Smooth muscle cell (in vitro differentiated cells): ENCODE results near the gene ELOVL5. TPM values are rescaled to one million over a fixed set of nuclear protein-coding genes. Genes with fewer than 3 reads are reported as not detected.

Experiments
- DNase-seq: peaks from one replicate; lab custom pipeline; 2025; ENCODE audit not compliant: unreplicated experiment; lab: John Stamatoyannopoulos, UW
- H2AFZ ChIP-seq: fragments of 200-600 bp; sonication (generic); 2 replicates; pipeline ENCODE4 v1.6.0; 2016; ENCODE audit warnings: antibody characterized with exemption, low read depth, mild to moderate bottlenecking
- H3F3A ChIP-seq: fragments of 200-600 bp; sonication (generic); 2 replicates; pipeline ENCODE4 v1.6.0; 2017; ENCODE audit warnings: antibody characterized with exemption, low read depth
- H3K27ac ChIP-seq: fragments of 200-600 bp; sonication (generic); 2 replicates; pipeline ENCODE4 v1.5.1; 2016; ENCODE audit warnings: low read depth, mild to moderate bottlenecking
- H3K27me3 ChIP-seq: fragments of 200-600 bp; sonication (generic); 2 replicates; pipeline ENCODE4 v1.6.1; 2016; ENCODE audit warnings: low read depth, mild to moderate bottlenecking
- H3K36me3 ChIP-seq: fragments of 200-600 bp; sonication (generic); 2 replicates; pipeline ENCODE4 v1.5.1; 2016; ENCODE audit warnings: low read depth
- H3K4me1 ChIP-seq: fragments of 200-600 bp; sonication (generic); 2 replicates; pipeline ENCODE4 v1.5.1; 2016; ENCODE audit warnings: low read depth
- H3K4me2 ChIP-seq: fragments of 200-600 bp; sonication (generic); 2 replicates; pipeline ENCODE4 v1.6.0; 2016; ENCODE audit warnings: mild to moderate bottlenecking
- H3K4me3 ChIP-seq: fragments of 200-600 bp; sonication (generic); 2 replicates; pipeline ENCODE4 v1.5.1; 2016; ENCODE audit warnings: mild to moderate bottlenecking
- H3K79me2 ChIP-seq: fragments of 200-600 bp; sonication (generic); 2 replicates; pipeline ENCODE4 v1.6.0; 2016; ENCODE audit warnings: low read depth, mild to moderate bottlenecking
- H3K9ac ChIP-seq: fragments of 200-600 bp; sonication (generic); 2 replicates; pipeline ENCODE4 v1.6.0; 2016; ENCODE audit warnings: low read depth
- H3K9me3 ChIP-seq: fragments of 200-600 bp; sonication (generic); replicated peaks from 2 replicates; pipeline ENCODE4 v1.5.1; 2016; ENCODE audit warnings: low read depth
- H4K20me1 ChIP-seq: fragments of 200-600 bp; sonication (generic); 2 replicates; pipeline ENCODE4 v1.6.0; 2016; ENCODE audit warnings: low read depth
- WGBS: methylation state at CpG from one replicate; pipeline ENCODE4 v1.1.7; 2016; ENCODE audit warnings: low lambda C conversion rate; 5-methylcytosine and 5-hydroxymethylcytosine counted together
- polyA plus RNA-seq: library from polyadenylated mRNA; unstranded; fragments of >200 nt; fragmentation: Nextera tagmentation; extraction: Ambion mirVana; gene quantifications from 2 replicates; pipeline ENCODE4 v1.2.1, GENCODE V29; 2016
- total RNA-seq: library from RNA; depleted of rRNA; stranded (reverse); fragments of >200 nt; gene quantifications from 2 replicates; pipeline ENCODE4 v1.2.3, GENCODE V29; 2014
- TF ChIP-seq, protein P1 (sequence below): fragments of 200-600 bp; sonication (generic); IDR thresholded peaks from 2 replicates; pipeline ENCODE4 v1.5.1; 2017; ENCODE audit warnings: borderline replicate concordance, mild to moderate bottlenecking, antibody characterized with exemption; ENCODE audit not compliant: insufficient read depth, poor library complexity, severe bottlenecking

Gene ELOVL5
- total and polyA plus RNA-seq, 2 experiments from 2014 or later = 71.9 to 79.2 TPM

DNA sequence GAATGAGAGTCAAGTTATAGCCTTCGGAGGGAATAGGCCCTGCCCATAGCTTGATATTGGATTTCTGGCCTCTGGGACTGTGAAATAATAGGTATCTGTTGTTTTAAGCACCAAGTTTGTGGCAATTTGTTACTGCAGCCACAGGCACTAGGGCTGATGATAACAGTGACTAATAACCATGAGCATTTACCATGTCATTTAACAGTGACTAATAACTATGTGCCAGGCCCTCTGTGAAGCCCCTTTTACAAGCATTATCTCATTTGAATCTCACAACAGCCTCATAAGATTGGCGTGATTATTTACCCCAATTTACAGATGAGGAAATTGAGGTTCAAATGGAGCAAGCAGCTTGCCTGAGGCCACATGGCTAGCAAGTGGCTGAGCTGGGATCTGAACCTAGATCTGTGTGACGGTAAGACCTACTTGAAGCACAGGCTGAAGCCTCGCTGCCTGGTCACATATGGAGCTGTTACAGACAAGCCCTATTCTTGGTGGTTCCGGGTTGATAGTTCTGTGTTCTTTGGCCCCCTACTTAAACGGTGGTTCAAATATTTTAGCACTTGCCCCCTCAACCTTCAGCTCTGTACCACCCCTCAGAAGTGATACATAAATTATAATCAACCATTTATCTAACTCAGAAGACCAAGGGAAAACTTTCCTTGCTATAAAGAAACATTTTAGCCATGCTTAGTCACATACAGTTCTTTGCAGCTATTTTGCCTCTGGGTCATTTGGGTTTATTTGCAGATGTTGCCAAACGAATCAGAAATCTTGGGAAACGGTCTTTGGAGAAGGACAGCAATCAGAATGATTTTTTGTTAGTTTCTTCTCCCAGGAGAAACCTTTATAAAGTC, 98.3 kb downstream of the ELOVL5 start:
- H3K4me3 ChIP-seq = no peak overlapping the region
- H3K9ac ChIP-seq = peak overlapping the region; percentile 56
- TF ChIP-seq, protein P1, sequence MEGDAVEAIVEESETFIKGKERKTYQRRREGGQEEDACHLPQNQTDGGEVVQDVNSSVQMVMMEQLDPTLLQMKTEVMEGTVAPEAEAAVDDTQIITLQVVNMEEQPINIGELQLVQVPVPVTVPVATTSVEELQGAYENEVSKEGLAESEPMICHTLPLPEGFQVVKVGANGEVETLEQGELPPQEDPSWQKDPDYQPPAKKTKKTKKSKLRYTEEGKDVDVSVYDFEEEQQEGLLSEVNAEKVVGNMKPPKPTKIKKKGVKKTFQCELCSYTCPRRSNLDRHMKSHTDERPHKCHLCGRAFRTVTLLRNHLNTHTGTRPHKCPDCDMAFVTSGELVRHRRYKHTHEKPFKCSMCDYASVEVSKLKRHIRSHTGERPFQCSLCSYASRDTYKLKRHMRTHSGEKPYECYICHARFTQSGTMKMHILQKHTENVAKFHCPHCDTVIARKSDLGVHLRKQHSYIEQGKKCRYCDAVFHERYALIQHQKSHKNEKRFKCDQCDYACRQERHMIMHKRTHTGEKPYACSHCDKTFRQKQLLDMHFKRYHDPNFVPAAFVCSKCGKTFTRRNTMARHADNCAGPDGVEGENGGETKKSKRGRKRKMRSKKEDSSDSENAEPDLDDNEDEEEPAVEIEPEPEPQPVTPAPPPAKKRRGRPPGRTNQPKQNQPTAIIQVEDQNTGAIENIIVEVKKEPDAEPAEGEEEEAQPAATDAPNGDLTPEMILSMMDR = no peak
- peaks cover 4% of the 10 kb centered on the region for H3F3A ChIP-seq
- H3K79me2 ChIP-seq = no peaks in the 10 kb centered on the region
- no peaks in the 10 kb centered on the region for H3K27me3 ChIP-seq
- H3K9me3 ChIP-seq = no peaks in the 10 kb centered on the region
- no peak overlapping the region for H2AFZ ChIP-seq
- no peaks in the 10 kb centered on the region for H3K36me3 ChIP-seq
- no peak for DNase-seq
- no peaks in the 10 kb centered on the region for H3K4me1 ChIP-seq
- H4K20me1 ChIP-seq = no peaks in the 10 kb centered on the region
- H3K27ac ChIP-seq = peak overlapping the region; percentile 85
- 55% methylated on average over 8 of the region's 8 CpGs for WGBS
- H3K4me2 ChIP-seq = peak overlapping the region; percentile 55

DNA sequence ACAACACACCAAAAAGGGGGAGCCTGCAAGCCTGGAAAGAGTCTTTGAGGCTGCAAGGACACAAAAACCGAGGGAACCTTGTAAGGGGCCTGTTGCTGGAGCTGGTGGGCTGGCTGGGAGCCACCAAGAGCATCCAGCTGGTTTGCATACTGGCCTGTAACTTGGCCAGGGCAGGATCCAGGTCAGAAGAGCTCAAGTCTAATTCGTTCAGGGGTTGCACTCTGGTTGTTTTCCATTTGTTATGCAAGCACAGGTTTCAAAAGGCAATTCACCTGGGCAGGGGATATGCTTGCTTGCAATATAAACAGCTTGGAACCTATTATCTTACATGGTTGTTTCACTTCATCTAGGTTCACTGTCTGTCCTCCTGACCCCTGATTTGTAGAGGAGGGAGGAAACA, 101.8 kb downstream of the ELOVL5 start:
- H2AFZ ChIP-seq = no peak overlapping the region
- no peak overlapping the region for H3K4me3 ChIP-seq
- no peaks in the 10 kb centered on the region for H3K27me3 ChIP-seq
- H3K9ac ChIP-seq = no peak overlapping the region
- H3F3A ChIP-seq = peaks cover 4% of the 10 kb centered on the region
- H3K36me3 ChIP-seq = no peaks in the 10 kb centered on the region
- DNase-seq = no peak
- TF ChIP-seq, protein P1 = no peak
- H4K20me1 ChIP-seq = no peaks in the 10 kb centered on the region
- H3K4me1 ChIP-seq = no peaks in the 10 kb centered on the region
- H3K27ac ChIP-seq = no peak overlapping the region
- no peaks in the 10 kb centered on the region for H3K9me3 ChIP-seq
- H3K79me2 ChIP-seq = no peaks in the 10 kb centered on the region
- H3K4me2 ChIP-seq = no peak overlapping the region
- WGBS = 68% methylated on average over 2 of the region's 2 CpGs

DNA sequence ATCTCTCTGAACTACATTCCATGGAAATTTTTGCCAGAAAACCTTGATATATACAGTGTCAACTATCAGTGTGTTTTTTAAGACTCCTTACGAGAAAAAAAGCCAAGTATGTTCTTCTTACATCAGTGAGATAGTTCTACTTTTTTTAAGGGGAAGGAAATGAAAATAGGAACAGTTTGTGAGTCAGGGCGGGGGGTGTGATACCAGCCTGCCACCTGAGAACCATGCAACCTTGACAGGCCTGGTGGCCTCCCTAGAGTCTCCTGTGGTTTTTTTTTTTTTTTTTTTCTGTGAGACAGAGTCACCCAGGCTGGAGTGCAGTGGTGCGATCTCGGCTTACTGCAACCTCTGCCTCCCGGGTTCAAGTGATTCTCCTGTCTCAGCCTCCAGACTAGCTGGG, 103.8 kb downstream of the ELOVL5 start:
- H3K4me3 ChIP-seq = no peak overlapping the region
- H2AFZ ChIP-seq = no peak overlapping the region
- no peak overlapping the region for H3K9ac ChIP-seq
- no peaks in the 10 kb centered on the region for H3F3A ChIP-seq
- no peaks in the 10 kb centered on the region for H4K20me1 ChIP-seq
- H3K27me3 ChIP-seq = no peaks in the 10 kb centered on the region
- WGBS = 97% methylated on average over 5 of the region's 5 CpGs
- no peak overlapping the region for H3K27ac ChIP-seq
- no peaks in the 10 kb centered on the region for H3K9me3 ChIP-seq
- no peaks in the 10 kb centered on the region for H3K4me1 ChIP-seq
- no peaks in the 10 kb centered on the region for H3K36me3 ChIP-seq
- TF ChIP-seq, protein P1 = no peak
- H3K4me2 ChIP-seq = no peak overlapping the region
- DNase-seq = no peak
- H3K79me2 ChIP-seq = no peaks in the 10 kb centered on the region
